Measurements from ENCODE around the gene AP2M1. TPM values are rescaled to one million over a fixed set of nuclear protein-coding genes. Genes with fewer than 3 reads are reported as not detected.

AP2M1 gene
- total and polyA plus RNA-seq, 2 of the 13 experiments (the other 11 are each of a cell fraction or from before 2014, with no cell fraction given): 126 to 146 TPM

- TF ChIP-seq HDAC1 (CRISPR knock-in tag; IDR thresholded peaks at IDR 0.05) (0 out of 2 replicates have a peak, but pooled peaks have one; percentile 34), SKIL (CRISPR knock-in tag; IDR thresholded peaks at IDR 0.05; ENCODE audit: borderline replicate concordance) (0 out of 2 replicates have a peak, but pooled peaks have one; percentile 16), ZNF205 (CRISPR knock-in tag; IDR thresholded peaks at IDR 0.05) (no peak), ARID4A (CRISPR knock-in tag; IDR thresholded peaks at IDR 0.05; ENCODE audit: borderline replicate concordance) (peak; percentile 56; the same call in 1 of the 2 replicates), NFATC3 (CRISPR knock-in tag; IDR thresholded peaks at IDR 0.05) (no peak), KDM5B (CRISPR knock-in tag; IDR thresholded peaks at IDR 0.05; ENCODE audit: borderline replicate concordance) (0 out of 2 replicates have a peak, but pooled peaks have one; percentile 24), HNRNPUL1 (IDR thresholded peaks at IDR 0.05; ENCODE audit: low read depth, low read length) (peak; percentile 97), PAXIP1 (CRISPR knock-in tag; conservative IDR thresholded peaks at IDR 0.05) (peak; percentile 37), RXRB (CRISPR knock-in tag; IDR thresholded peaks at IDR 0.05; ENCODE audit: borderline replicate concordance) (no peak), GABPB1 (CRISPR knock-in tag; IDR thresholded peaks at IDR 0.05) (peak; percentile 15; the same call in 1 of the 2 replicates), ZNF572 (CRISPR knock-in tag; IDR thresholded peaks at IDR 0.05) (no peak)
- TF ChIP-seq, protein P1, sequence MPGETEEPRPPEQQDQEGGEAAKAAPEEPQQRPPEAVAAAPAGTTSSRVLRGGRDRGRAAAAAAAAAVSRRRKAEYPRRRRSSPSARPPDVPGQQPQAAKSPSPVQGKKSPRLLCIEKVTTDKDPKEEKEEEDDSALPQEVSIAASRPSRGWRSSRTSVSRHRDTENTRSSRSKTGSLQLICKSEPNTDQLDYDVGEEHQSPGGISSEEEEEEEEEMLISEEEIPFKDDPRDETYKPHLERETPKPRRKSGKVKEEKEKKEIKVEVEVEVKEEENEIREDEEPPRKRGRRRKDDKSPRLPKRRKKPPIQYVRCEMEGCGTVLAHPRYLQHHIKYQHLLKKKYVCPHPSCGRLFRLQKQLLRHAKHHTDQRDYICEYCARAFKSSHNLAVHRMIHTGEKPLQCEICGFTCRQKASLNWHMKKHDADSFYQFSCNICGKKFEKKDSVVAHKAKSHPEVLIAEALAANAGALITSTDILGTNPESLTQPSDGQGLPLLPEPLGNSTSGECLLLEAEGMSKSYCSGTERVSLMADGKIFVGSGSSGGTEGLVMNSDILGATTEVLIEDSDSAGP (CRISPR knock-in tag; IDR thresholded peaks at IDR 0.05; ENCODE audit: borderline replicate concordance): peak; percentile 47; the same call in 1 of the 2 replicates
- TF ChIP-seq, protein P2, sequence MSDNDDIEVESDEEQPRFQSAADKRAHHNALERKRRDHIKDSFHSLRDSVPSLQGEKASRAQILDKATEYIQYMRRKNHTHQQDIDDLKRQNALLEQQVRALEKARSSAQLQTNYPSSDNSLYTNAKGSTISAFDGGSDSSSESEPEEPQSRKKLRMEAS (IDR thresholded peaks at IDR 0.05): peak; percentile 46; the same call in 1 of the 2 replicates
- TF ChIP-seq, protein P3, sequence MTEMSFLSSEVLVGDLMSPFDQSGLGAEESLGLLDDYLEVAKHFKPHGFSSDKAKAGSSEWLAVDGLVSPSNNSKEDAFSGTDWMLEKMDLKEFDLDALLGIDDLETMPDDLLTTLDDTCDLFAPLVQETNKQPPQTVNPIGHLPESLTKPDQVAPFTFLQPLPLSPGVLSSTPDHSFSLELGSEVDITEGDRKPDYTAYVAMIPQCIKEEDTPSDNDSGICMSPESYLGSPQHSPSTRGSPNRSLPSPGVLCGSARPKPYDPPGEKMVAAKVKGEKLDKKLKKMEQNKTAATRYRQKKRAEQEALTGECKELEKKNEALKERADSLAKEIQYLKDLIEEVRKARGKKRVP (CRISPR knock-in tag; IDR thresholded peaks at IDR 0.05): no peak
Observed at GRCh38 chr3:184230081-184230602, 55.5 kb downstream of the AP2M1 start (continued).
